NCI-H187 treated with DMSO at 0.1 percent for 48 hours (cell line): ENCODE measurements around the gene C4orf50.

Experiments
- DNase-seq: peaks from one replicate; lab custom pipeline; 2025; lab: John Stamatoyannopoulos, UW

C4orf50 gene

DNA sequence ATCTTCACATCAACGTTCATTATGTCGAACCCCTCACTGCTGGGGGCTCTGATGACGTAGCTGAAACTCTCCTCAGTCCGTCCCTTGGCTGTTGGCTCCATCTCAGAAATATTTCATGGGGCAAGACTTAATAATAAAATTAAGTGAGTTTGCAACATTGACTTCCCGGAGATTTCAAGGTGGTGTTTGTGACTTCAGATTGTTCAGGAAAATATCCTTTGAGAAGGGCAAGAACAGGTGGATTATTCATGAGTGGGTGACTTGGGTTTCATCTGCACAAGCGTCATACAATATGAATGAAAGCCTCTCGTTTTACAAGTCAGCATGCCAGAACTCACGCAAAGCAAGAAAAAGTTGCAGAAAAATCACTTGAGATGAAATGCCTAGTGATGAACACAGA, at the start of gene C4orf50:
C4orf50 (minus strand) TSS at position 101 of the 400 bp plus-strand sequence.
- DNase-seq, result no peak

DNA sequence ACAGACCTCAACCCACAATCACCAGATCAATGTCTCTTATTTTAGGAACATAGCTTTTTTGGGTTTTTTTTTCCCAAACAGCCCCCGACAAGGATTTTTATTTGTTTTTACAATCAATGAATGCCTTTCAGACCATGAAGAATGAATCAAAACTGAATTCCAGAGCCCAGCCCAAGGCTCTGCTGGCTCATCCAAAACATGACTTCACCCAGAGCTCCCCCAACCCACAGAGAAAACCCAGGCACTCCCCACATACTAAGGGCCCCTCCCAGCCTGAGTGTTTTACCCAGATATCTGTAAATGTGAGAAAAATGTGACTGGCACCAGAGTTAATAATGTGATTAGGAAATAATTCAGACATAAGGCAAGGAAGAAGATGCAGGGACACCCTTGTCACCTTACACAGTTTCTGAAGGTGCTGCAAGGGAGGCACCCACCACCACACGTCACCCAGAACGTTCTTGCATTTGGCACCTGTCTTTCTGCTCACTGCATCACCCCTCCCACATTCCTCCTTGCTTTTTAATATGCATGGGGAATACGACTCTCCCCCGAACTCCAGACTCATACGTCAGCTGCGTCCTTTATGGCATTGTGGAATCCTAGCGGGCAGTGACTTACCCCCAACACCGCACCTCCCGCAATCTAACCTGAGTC, 47.8 kb upstream of the C4orf50 start:
- DNase-seq, result no peak

DNA sequence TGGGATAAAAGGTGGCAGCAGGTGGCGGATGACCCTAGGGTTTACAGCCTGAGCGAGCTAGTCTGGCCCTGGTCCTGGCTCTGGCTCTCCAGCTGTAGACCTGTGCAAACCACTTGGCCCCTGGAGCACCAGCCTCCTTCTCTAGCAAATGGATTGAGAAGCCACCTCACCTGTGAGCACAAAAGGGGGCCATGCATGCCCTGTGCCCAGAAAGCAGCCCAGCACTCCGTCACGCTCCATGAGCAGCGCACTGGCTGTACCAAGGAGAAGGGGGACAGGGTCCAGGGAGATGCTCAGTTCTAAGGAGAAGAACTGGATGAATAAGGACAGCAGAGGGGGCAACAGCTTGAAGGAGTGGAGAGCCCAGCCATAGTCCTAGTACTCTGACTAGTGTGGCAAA, 46.9 kb upstream of the C4orf50 start:
- no peak for DNase-seq

DNA sequence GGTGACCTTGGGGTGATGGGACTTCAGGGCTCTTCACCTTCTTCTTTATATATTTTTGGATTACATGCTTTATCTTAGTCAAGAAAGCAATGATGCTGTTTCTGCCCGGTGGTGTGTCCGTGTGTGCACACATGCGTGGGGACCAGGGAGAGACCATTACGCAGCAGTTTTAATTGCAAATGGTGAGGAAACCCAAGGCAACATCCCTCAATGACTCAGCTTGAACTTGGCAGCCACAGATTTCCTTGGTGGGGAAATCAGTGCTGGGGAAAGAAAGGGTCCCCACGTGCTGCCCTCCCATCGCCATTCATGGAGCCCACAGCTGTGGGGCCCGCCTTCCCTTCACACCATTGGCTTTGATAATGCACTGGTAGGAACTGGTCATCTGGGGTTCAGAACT, 46.2 kb upstream of the C4orf50 start:
- DNase-seq, result no peak

DNA sequence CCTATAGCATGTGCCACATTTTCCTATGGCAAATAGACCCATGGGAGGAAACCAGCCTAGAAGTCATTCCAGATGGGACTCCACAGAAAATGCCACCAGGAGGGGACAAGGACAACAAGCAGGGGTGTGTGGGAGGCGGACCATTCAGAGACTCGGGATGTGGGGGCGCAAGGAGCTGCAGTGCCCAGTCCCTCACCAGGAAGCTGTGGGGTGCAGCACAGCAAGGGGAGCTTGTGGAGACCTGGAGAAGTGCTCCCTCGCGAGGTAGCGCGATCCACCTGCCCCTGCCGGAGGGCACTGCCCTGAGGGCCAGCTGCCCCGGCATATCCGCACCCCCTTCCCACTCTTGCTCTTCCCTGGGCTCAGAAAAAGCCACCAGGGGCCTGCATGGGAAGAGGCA, 45.5 kb upstream of the C4orf50 start:
- no peak for DNase-seq

DNA sequence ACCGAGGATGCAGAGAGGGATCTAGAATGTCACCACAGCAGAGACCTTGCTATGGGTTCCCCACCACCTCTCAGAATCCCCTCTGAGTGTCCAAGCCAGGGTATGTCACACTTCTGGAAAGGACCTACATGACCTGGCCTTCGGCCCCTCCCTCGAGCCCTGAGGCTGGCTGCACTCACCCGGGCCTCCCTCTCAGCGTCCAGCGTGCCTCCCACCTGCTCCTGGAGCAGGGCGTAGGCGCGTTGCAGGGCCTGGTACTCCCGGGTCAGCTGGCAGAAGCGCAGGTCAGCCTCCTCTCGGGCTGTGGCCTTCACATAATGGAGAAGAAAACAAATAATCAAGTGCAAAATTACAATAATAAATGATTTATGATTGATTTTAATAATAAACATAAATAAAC, 43.9 kb upstream of the C4orf50 start:
- DNase-seq, result no peak

DNA sequence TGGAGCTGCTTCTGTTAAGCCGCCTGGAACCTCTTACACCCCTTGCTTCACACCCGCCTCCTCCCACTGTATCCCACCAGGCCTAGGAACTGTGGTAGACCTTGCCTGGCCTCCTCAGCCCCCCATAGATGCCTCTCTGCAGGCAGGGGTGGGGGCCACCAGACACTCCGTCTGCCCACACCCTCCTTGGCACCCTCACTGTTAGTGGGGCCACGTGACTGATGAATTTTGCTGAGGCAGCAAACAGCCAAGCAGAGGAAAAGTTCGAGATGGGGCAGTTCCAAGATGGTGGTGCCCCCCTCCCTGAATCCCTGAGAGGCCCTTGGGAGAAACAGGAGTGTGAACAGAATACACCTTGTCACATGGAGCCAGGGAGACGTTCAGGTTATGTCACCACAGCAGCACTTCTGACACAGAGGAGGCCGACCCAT, 41.2 kb upstream of the C4orf50 start:
- no peak for DNase-seq

DNA sequence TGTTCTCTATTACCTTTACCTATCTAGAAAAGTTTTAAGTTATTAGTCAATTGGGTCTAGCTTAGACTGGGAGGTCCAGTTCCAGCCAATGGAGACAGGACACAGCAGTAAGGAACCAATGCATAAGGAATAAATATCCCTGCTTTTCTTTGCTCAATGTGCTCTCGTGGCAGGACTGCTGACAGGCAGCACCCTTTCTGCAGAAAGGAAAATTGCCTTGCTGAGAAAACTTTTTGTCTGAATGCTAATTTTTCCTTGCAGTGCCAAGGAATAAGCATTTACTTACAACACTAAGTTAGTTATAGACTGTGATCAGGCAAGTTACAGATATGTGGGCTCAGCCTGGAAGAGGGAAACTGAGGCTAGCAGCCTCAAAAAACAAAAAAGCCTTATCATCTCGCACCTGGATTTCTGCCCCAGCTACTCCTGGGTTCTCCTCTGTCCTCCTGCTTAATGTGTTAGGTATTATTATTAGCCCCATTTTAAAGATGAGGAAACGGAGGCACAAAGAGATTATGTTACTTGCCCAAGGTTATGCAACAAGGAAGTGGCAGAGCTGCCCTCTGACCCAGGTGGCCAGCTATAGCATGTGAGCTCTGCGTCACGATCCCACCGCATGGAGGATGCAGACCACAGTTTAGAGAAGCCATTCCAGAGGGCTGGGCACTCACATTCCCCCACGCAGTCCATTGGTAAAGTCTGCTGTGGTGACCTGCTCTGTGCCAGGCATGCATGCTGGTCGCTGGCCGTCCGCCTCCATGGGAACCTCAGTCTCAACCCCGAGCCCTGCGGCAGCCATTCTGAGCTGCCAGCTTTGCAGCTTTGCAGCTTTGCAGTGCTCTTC, 40.5 kb upstream of the C4orf50 start:
- DNase-seq, result no peak

DNA sequence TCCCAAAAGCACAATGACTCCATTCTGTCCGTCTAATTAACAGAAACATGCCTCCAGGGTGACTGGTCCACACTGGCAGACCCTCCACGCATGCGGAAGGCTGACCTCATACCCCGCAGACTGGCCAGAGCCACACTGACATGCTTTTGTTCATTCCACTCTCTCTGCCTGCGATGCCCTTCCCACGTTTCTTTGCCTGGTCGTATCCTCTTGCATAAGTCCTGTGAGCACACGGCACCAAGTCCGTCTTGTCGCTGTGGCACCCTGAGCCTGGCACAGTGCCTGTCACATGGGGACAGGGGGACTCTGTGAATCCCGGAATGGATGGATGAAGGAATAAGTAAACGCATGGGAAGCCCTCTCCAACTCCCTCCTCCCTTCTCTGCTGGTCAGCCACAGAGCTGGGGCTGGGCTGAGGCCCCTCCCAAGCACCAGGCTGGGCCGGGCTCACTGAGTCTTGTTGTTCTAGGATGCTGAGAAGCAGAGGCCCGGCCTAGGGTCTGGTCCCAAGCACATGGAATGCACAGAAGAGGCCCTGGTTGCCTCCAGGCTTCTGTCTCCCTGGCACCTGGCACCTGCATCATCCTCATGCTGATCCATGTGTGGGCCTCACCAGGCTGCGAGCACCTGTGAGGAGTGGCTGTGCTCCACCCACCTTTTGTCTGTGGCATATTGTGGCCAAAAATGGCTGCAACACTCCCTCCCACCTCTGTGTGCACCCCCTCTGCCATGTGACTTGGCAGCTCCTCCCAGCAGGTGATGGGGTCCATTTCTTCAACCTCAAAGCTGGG, 38.9 kb upstream of the C4orf50 start:
- DNase-seq, result no peak

DNA sequence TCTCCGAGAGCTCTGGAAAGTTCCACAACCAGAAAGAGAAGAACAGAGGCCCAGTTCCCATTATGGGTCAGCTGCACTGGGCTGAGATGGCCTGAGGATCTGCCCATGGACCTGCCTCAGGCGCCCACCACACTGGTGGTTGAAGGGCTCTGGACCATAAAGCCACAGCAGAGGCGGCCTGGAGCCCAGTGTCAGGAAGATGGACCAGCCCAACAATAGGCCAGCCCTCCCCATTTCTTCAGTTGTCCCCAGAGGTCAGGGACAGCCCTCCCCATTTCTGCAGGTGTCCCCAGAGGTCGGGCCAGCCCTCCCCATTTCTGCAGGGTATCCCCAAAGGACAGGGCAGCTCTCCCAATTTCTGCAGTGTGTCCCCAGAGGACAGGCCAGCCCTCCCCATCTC, 37.2 kb upstream of the C4orf50 start:
- no peak for DNase-seq

DNA sequence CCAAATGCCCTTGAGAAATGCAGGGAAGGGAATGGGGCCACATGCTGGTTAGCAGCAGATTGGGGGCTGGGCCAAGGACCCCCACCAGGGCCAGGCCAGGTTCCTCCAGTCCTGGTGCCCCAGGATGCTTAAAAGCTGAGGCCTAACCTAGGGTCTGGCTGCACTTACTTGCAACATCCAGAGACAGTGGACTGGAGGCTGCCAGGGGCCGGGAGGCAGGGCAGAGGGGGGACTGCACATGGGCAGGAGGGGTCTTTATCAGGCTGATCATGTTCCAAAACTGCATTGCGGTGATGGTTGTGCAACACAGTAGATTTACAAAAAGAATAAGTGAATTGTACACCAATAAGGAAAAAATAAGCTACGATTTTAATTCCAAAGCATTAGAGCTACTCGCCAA, 36.8 kb upstream of the C4orf50 start:
- DNase-seq, result no peak

DNA sequence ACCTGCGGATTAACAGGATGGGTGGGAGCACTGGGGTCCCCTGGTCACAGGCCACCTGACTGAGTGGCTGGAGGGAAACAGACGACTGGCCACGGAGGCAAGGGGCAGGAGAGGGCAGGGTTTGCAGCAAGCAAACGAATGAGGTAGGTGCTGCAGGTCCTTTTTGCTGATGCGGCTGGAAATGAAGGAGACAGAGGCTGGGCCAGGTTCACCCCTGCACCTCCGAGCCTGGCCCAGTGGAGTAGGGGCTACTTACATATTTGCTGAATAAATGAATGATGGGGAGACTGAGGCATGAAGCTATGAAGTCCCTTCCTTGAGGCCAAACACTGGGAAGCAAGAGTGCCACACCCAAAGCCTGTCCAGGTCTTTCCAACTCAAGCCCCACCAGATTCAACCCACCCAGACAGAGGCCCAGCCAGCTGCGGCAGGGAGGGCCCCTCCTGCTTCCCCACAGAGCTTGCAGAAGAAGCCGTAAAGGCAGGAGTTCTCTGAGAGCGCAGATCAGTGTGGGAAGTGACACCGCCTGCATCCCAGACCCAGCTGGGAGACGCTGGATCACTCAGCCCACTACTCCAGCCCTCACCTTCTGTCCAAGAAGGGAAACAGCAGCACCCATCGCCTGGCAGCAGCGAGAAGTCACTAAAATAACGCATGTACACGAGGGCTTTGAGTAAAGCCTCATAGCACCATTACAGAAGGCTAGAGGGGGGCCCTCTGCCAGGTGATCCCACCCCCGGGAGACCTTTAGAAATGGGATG, 36.1 kb upstream of the C4orf50 start:
- DNase-seq, result no peak

DNA sequence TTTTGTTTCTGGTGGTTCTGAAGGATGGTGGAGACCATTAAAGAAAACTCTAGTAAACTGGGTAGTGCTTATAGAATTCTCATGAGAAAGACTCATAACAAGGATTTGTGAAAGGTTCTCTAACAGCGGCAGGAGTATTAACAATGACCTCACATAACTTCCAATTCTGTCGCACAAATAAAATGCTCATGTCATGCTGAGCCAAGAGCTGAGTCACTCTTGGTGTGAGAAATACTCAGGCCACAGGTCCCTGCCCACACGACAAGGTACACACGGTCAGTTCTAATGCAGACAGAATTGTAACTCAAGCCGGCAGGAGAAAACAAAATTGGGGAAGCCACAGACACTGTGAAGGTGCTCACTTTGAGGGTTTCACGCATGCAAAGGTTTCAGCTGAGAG, 34.4 kb upstream of the C4orf50 start:
- no peak for DNase-seq

DNA sequence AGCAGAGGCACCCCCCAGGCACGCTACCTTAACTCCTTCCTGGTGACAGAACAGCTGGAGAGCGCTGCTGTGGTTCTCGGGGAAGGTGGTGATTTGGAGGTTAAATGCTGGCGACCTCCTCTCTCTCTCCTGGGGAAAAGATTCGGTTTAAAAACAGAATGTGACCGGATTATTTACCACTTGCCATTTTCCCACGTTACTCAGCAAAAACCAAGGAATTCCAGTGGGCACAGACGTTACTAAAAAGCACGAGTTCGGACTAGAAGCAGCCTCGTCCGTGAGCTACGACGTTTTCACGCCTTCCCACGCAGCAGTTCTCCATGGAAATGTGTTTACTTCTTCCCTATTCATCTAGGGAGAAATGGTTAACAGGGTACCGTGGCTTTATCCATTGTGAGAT, 32.3 kb upstream of the C4orf50 start:
- DNase-seq, result no peak

DNA sequence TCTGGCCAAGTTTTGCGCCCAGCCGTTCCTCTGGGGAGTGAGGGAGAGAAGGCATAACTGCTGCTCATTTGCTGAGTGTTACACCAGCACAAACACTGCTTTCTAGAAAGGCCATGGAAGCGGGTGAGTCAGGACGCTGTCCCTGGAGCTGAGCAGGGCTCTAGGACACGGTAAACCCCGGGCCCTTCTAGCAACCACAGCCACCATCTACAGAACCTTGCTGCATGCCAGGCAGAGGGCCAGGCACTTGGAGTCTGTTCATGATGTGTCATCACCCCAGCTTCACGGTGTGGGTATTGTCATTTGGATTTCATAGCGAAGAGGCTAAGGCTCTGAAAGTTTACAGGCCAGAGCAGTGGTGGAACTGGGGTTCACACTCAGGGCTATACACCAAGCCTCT, 31.8 kb upstream of the C4orf50 start:
- no peak for DNase-seq

DNA sequence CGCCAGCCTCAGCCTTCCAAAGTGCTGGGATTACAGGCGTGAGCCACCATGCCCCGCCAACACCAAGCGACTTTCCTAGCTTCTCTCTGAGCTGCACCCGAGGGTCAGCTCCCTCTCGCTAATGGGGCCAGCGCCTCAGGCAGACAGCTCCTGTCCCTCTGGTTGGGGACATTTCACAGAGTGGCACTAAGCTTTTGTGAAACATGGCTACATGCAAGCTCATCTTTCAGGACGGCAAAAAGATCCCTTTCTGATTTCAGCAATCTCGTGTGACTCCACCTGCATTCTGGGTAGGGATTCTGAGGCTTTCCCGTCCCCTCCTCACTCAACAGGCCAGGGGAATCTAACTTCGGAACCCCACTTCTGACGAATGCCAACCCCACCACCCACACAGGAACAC, 31.0 kb upstream of the C4orf50 start:
- no peak for DNase-seq

DNA sequence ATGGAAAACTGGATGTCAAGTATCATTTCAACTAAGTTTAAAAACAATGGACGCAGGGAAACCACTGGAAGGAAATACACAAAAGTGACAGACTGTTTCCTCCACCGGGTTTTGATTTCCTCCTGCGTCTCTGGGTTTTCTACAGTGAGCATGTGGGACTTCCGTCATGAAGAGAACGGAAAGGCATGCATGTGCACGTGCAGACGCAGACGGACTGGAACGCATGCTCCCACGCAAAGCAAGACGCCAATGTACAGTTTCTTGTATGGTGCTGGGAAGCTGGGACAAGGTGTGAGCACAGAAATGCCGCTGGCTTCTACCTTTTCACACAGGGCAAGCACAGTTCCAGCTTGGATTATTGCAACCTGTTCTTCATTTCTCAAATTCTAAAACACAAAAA, 30.3 kb upstream of the C4orf50 start:
- DNase-seq, result no peak

DNA sequence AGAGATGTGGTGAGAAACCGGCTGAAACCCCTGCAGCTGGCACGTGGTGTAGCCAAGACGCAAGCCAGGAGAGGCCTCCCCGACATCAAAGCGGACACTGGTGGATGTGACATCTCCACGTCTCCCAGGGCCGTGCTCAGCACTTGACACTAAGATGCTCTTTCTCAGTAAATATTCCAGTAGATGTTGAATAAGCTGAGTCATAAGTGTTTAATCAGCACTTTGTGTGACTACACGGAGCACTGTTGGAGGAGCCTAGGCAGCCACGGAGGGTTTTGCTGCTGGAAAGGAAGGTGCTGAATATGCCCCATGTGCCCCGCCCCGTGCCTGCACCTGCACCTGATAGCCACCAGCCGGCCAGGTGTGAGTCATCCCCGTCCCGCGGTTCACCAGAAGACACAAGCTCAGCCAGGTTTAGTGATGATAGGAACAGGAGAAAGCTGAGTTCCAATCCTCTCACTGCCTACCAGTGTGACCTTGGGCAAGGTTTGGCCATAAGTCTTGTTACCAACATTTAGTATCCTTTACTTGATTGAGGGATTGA, 29.0 kb upstream of the C4orf50 start:
- DNase-seq, result no peak

DNA sequence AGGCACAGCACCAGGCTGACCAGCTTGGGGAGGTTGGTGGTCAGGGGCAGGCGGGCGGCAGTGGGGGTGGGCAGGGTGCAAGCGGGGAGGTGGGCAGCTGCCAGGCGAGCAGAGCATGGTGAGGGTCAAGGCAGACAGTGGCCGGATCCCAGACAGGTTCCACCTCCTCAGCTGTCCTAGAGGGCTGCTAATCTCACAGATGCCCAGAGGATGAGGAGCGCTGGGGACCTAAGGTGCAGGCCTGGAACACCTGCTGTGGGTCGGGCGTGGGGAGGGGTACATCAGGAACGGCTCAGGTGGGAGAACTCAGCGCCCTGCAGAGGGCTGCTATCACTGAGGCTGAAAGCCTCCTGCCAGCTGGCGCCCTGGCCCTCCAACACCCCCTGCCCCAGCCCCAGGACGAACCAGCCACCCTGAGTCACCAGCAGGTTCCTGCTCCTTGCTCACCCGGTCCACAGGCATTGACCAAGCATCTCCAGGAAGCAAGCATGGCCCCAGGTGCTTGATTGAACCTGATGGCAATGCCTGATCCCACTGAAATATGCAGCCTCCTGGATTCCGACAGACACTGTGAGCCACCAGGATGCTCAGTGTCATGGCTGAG, 28.4 kb upstream of the C4orf50 start:
- no peak for DNase-seq

DNA sequence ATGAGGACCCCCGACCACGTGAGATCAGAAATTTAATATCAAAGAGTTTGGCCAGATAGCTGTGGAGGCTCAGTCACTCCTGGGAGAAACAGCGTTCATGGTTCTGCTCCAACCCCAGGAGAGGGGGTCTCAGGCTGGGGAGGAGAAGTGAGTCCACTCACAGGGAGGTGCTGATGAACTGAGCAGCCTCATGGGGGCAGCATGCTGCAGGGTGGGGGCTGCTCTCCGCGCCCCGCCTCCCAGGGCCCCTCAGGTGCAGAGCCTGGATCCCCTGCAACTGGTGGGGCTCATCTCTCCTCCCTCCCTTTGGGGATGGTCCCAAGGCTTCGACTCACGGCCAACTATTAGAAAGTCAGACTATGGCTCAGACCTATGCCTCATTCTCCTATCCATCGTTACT, 26.6 kb upstream of the C4orf50 start:
- no peak for DNase-seq

DNA sequence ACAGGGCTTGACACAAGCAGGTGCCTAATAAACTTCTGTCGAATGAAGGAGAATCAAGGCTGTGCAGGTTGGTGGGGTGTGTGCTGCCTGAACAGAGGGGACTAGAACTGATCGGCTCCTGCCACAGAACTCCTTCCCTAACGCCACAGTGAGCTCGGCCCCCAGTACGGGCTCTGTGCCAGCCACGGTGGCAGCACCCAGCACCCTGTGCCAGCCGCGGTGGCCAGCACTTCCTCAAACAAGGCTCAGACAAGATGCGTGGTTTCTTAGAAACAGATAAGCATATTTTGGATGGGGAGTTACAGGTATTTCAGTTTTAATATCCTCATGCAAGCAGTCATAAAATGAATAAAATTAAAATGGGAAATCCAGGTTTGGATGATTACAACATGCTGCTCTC, 26.0 kb upstream of the C4orf50 start:
- DNase-seq, result no peak
